Calu3 (cell line): ENCODE results near the gene COPE. TPM values are rescaled to one million over a fixed set of nuclear protein-coding genes. Genes with fewer than 3 reads are reported as not detected.
"Not testable (repeated sequence)": the region's sequence is repeated elsewhere in the genome, so short reads cannot be mapped to it uniquely, and the experiment has no call there.

Experiments
- BruUV-seq: library from RNA; stranded (reverse); fragments of 400-500 nt; replicated peaks from 2 replicates; lab custom pipeline; 2021; lab: Mats Ljungman, UMichigan
- CTCF ChIA-PET: fragments of 300-600 bp; sonication (Branson Sonifier 250); formaldehyde crosslinking; loops from one replicate; lab custom pipeline; 2022; ENCODE audit warnings: antibody characterized with exemption; lab: Charles Lee
- DNase-seq: peaks from one replicate; pipeline ENCODE4 v3.0.0; 2022
- H3K27ac Mint-ChIP-seq: one replicate; pipeline ENCODE4 v1.8.0; 2022; ENCODE audit warnings: mixed read lengths; ENCODE audit not compliant: unreplicated experiment
- H3K27me3 Mint-ChIP-seq: one replicate; pipeline ENCODE4 v1.8.0; 2022; ENCODE audit warnings: mixed read lengths; ENCODE audit not compliant: unreplicated experiment
- H3K36me3 Mint-ChIP-seq: one replicate; pipeline ENCODE4 v1.8.0; 2022; ENCODE audit warnings: mild to moderate bottlenecking, moderate library complexity, mixed read lengths; ENCODE audit not compliant: insufficient read depth, unreplicated experiment
- H3K4me1 Mint-ChIP-seq: one replicate; pipeline ENCODE4 v1.8.0; 2022; ENCODE audit warnings: mild to moderate bottlenecking, low read depth, mixed read lengths; ENCODE audit not compliant: unreplicated experiment
- H3K4me3 Mint-ChIP-seq: one replicate; pipeline ENCODE4 v1.8.0; 2022; ENCODE audit warnings: mild to moderate bottlenecking, low read depth, moderate library complexity, mixed read lengths; ENCODE audit not compliant: unreplicated experiment
- H3K9me3 Mint-ChIP-seq: one replicate; pipeline ENCODE4 v1.8.0; 2022; ENCODE audit warnings: low read depth, mixed read lengths; ENCODE audit not compliant: unreplicated experiment
- CTCF ChIP-seq: fragments of 200-600 bp; IDR thresholded peaks from one replicate; pipeline ENCODE4 v1.8.0; 2022; ENCODE audit warnings: antibody characterized with exemption; ENCODE audit not compliant: unreplicated experiment
- intact Hi-C: fragments of 100-400 bp; cut with micrococcal nuclease; formaldehyde crosslinking; loops from one replicate; pipeline ENCODE4 v1.10.0; 2022; ENCODE audit not compliant: unreplicated experiment
- total RNA-seq: library from RNA; stranded (reverse); gene quantifications from 2 replicates; pipeline ENCODE4 v1.2.3, GENCODE V29; 2022

The COPE gene
- total RNA-seq, 1 experiment from 2014 or later = 143 TPM

GRCh38 chr19:18903156-18904037, 15.8 kb downstream of the COPE start:
- Mint-ChIP-seq H3K27ac (no peak overlapping the region), H3K27me3 (no peaks in the 10 kb centered on the region), H3K4me1 (no peaks in the 10 kb centered on the region), H3K4me3 (no peak overlapping the region), H3K36me3 (peaks cover 30% of the 10 kb centered on the region), H3K9me3 (no peaks in the 10 kb centered on the region)
- DNase-seq = no peak
- intact Hi-C loops = no loop called here
- BruUV-seq = no TSS peak
- CTCF ChIA-PET = interaction anchor here (0.6 to 0.7 kb wide), 2 partner anchors 37 to 982 kb away, joined by 3 to 4 read pairs; no protein-coding TSS in a partner anchor
- no peak for TF ChIP-seq CTCF

GRCh38 chr19:18902519-18902918, 16.7 kb downstream of the COPE start:
- H3K4me3 Mint-ChIP-seq, BruUV-seq, H3K4me1 Mint-ChIP-seq, H3K27me3 Mint-ChIP-seq, H3K9me3 Mint-ChIP-seq, H3K27ac Mint-ChIP-seq, DNase-seq, intact Hi-C loops: not testable (repeated sequence)
- CTCF ChIA-PET = interaction anchor here (0.7 kb wide), 1 partner anchor 36 kb away, joined by 4 read pairs; no protein-coding TSS in a partner anchor
- peaks cover 38% of the 10 kb centered on the region for H3K36me3 Mint-ChIP-seq

GRCh38 chr19:18901491-18901890, 17.7 kb downstream of the COPE start:
- Mint-ChIP-seq H3K4me1 (no peaks in the 10 kb centered on the region), H3K27me3 (no peaks in the 10 kb centered on the region), H3K36me3 (peaks cover 35% of the 10 kb centered on the region), H3K4me3 (no peak overlapping the region), H3K27ac (no peak overlapping the region), H3K9me3 (no peaks in the 10 kb centered on the region)
- CTCF ChIA-PET = no interaction called here
- no peak for DNase-seq
- intact Hi-C loops = no loop called here
- no peak for TF ChIP-seq CTCF
- BruUV-seq = no TSS peak

- CTCF ChIA-PET = no interaction called here
- Mint-ChIP-seq H3K36me3 (peaks cover 29% of the 10 kb centered on the region), H3K27ac (no peak overlapping the region), H3K27me3 (no peaks in the 10 kb centered on the region), H3K9me3 (no peaks in the 10 kb centered on the region), H3K4me1 (no peaks in the 10 kb centered on the region), H3K4me3 (no peak overlapping the region)
- BruUV-seq = no TSS peak
- intact Hi-C loops = no loop called here
- no peak for DNase-seq
- no peak for TF ChIP-seq CTCF
These were observed 18.3 kb downstream of the COPE start for GRCh38 chr19:18900700-18901481.
